Lung (tissue), 12 donors: ENCODE measurements around the gene ABCA7. TPM values are rescaled to one million over a fixed set of nuclear protein-coding genes. Genes with fewer than 3 reads are reported as not detected.

Experiments
- ATAC-seq: fragments of 200-7000 bp; cut with Tn5 transposase; one replicate; pipeline ENCODE4 v1.9.1; 2020; ENCODE audit warnings: moderate number of reproducible peaks; ENCODE audit not compliant: insufficient read depth, low FRiP score
- DNase-seq, 3 donors: peaks; one replicate each; pipeline ENCODE4 v3.0.0-alpha.2; 2013 to 2017
- H3K27ac ChIP-seq, 2 donors: one replicate each; pipeline ENCODE4 v1.5.1; 2013; ENCODE audit warnings: mild to moderate bottlenecking in 2 of 2, moderate library complexity in 2 of 2, control low read depth in 1 of 2, inconsistent platforms in 1 of 2, low read depth in 1 of 2, low read length in 1 of 2
- H3K27me3 ChIP-seq, 3 donors: one replicate each; pipeline ENCODE4 v1.5.1; 2013; ENCODE audit warnings: low read length in 2 of 3; ENCODE audit not compliant: control insufficient read depth in 3 of 3, insufficient read depth in 3 of 3
- H3K36me3 ChIP-seq, 4 donors: one replicate each; pipeline ENCODE4 v1.5.1; 2013; ENCODE audit warnings: low read length in 4 of 4, mild to moderate bottlenecking in 1 of 4, moderate library complexity in 1 of 4; ENCODE audit not compliant: control insufficient read depth in 4 of 4, insufficient read depth in 4 of 4
- H3K4me1 ChIP-seq, 5 donors: one replicate each; pipeline ENCODE4 v1.5.1; 2013; ENCODE audit warnings: low read length in 5 of 5, mild to moderate bottlenecking in 2 of 5, moderate library complexity in 1 of 5; ENCODE audit not compliant: control insufficient read depth in 5 of 5, insufficient read depth in 5 of 5
- H3K4me3 ChIP-seq: one replicate; pipeline ENCODE4 v1.5.1; 2013; ENCODE audit warnings: mild to moderate bottlenecking, control low read depth, moderate library complexity
- H3K9ac ChIP-seq, 2 donors: one replicate each; pipeline ENCODE4 v1.5.1; 2013; ENCODE audit warnings: low read length in 2 of 2, control low read depth in 1 of 2; ENCODE audit not compliant: insufficient read depth in 1 of 2
- H3K9me3 ChIP-seq, 4 donors: one replicate each; pipeline ENCODE4 v1.5.1; 2013; ENCODE audit warnings: low read length in 3 of 4, mild to moderate bottlenecking in 1 of 4, moderate library complexity in 1 of 4; ENCODE audit not compliant: control insufficient read depth in 4 of 4, insufficient read depth in 3 of 4
- CTCF ChIP-seq: IDR thresholded peaks from 2 replicates; pipeline ENCODE4 v1.5.1; 2012; ENCODE audit warnings: mild to moderate bottlenecking; ENCODE audit errors: control extremely low read depth, extremely low read depth
- WGBS, 2 donors: extraction: QIAGEN DNeasy Blood & Tissue Kit; methylation state at CpG; one replicate each; pipeline ENCODE4 v1.1.7; 2013; 5-methylcytosine and 5-hydroxymethylcytosine counted together
- polyA plus RNA-seq, 2 donors: library from polyadenylated mRNA; stranded (reverse); fragments of 200-250 nt; gene quantifications; one replicate each; pipeline ENCODE4 v1.2.1, GENCODE V29; 2013
- total RNA-seq, 2 donors: library from RNA; depleted of rRNA in 1 of 2; stranded (reverse); fragments of >200 nt in 1 of 2; gene quantifications; one replicate each; pipeline ENCODE4 v1.2.1, GENCODE V29; 2014 to 2021
- donor health status: control.
- donor health status: control.
- donor health status: Bipolar disorder and iron deficiency.
- donor health status: healthy.
- donor health status: DM: yes; HTN: yes; CAD: no.

ABCA7 gene
- total and polyA plus RNA-seq, 4 donors = 20.1 to 54.4 (median 41.7) TPM

- 75 to 77% methylated on average over 42 to 43 of the region's 43 CpGs for WGBS, 2 donors
- Histone ChIP-seq H3K4me3 (no peak overlapping the region), H3K36me3 (peaks cover 0 to 15% (median 3%) of the 10 kb centered on the region in 4 donors), H3K9me3 (no peaks in the 10 kb centered on the region), H3K27ac (no peak overlapping the region), H3K4me1 (peaks cover 0 to 36% (median 3%) of the 10 kb centered on the region in 5 donors), H3K9ac (no peak overlapping the region), H3K27me3 (no peaks in the 10 kb centered on the region)
- ATAC-seq (no peak), DNase-seq (no peak)
- TF ChIP-seq CTCF = no peak
These were observed 2.2 kb downstream of the ABCA7 start for GRCh38 chr19:1041835-1042685.

- TF ChIP-seq CTCF = no peak
- peaks cover 0 to 36% (median 3%) of the 10 kb centered on the region in 5 donors for H3K4me1 ChIP-seq
- H3K4me3 ChIP-seq = no peak overlapping the region
- DNase-seq (peak in 2 of 3 donors; percentile 40 to 51), ATAC-seq (no peak)
- no peaks in the 10 kb centered on the region for H3K27me3 ChIP-seq
- no peak overlapping the region for H3K27ac ChIP-seq
- no peaks in the 10 kb centered on the region for H3K9me3 ChIP-seq
- H3K9ac ChIP-seq = no peak overlapping the region
- 74 to 84% methylated on average over 23 of the region's 23 CpGs for WGBS, 2 donors
- peaks cover 0 to 10% (median 3%) of the 10 kb centered on the region in 4 donors for H3K36me3 ChIP-seq
These were observed 3.0 kb downstream of the ABCA7 start for GRCh38 chr19:1042689-1043511.

- no peak for TF ChIP-seq CTCF
- H3K9me3 ChIP-seq = no peaks in the 10 kb centered on the region
- DNase-seq (no peak), ATAC-seq (no peak)
- WGBS, 2 donors = 80 to 86% methylated on average over 10 of the region's 10 CpGs
- peaks cover 0 to 27% (median 3%) of the 10 kb centered on the region in 5 donors for H3K4me1 ChIP-seq
- H3K4me3 ChIP-seq = no peak overlapping the region
- H3K27me3 ChIP-seq = no peaks in the 10 kb centered on the region
- H3K9ac ChIP-seq = no peak overlapping the region
- H3K27ac ChIP-seq = no peak overlapping the region
- peaks cover 0 to 10% (median 0%) of the 10 kb centered on the region in 4 donors for H3K36me3 ChIP-seq
These were observed 5.3 kb downstream of the ABCA7 start for GRCh38 chr19:1045247-1045603.
